ENCODE data around the gene HNRNPC.

Gene HNRNPC

DNA sequence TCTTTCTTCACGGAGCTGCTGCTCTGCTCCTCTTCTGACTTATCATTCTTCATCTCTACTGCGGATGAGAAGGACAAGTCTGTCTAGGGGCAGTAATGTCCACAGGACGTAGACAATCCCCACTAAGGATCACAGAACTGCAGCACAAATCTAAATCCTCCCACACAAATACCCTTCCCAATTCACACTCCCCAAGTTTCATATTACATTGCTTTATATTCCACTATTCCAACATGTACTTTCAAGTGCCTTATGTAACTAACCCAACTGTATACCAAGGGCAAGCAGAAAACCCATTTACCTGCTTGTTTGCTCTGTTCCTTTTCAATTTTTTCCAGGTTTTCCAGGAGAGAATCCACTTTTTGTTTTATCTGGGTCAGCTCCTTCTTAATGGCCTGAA is 57.7 kb downstream of the HNRNPC start:
- TF ChIP-seq CTBP1 (IDR thresholded peaks at IDR 0.05; ENCODE audit: borderline replicate concordance) (no peak), FOXM1 (IDR thresholded peaks at IDR 0.05; ENCODE audit: borderline replicate concordance) (no peak), BHLHE40 (IDR thresholded peaks at IDR 0.05; ENCODE audit: borderline replicate concordance) (no peak), SP1 (IDR thresholded peaks at IDR 0.05) (no peak), ELF4 (IDR thresholded peaks at IDR 0.05) (no peak), HDGF (IDR thresholded peaks at IDR 0.05; ENCODE audit: borderline replicate concordance) (no peak), ZNF384 (IDR thresholded peaks at IDR 0.05) (no peak), SUZ12 (IDR thresholded peaks at IDR 0.05) (no peak), L3MBTL2 (conservative IDR thresholded peaks at IDR 0.05) (no peak), FOXA1 (IDR thresholded peaks at IDR 0.05) (no peak), FOXK2 (IDR thresholded peaks at IDR 0.05) (no peak), ARNT (IDR thresholded peaks at IDR 0.05) (no peak), TARDBP (IDR thresholded peaks at IDR 0.05) (no peak)
- TF ChIP-seq, protein P1, sequence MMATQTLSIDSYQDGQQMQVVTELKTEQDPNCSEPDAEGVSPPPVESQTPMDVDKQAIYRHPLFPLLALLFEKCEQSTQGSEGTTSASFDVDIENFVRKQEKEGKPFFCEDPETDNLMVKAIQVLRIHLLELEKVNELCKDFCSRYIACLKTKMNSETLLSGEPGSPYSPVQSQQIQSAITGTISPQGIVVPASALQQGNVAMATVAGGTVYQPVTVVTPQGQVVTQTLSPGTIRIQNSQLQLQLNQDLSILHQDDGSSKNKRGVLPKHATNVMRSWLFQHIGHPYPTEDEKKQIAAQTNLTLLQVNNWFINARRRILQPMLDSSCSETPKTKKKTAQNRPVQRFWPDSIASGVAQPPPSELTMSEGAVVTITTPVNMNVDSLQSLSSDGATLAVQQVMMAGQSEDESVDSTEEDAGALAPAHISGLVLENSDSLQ (IDR thresholded peaks at IDR 0.05) = no peak
- POLR2A ChIA-PET = no interaction called here
- no peak for DNase-seq (ENCODE audit: extremely low spot score)
- CTCF ChIA-PET = no interaction called here

DNA sequence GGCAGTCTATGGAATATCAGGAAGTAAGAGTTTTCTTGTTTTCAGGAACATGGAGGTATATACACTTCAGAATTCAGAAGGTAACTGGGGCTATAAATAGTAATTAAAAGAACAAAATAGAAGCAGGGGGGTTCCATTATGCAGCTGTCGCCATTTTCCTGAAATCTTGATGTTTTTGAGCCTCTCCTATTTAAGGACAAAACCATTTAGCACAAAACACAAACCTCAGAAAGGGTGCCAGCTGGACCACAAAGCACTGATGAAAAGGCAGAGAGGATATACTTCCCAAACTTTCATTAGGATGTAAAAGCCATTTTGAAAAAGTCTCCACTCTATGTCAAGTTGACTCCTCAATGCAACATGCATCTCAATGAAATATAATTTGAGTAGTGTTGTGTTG is 59.2 kb downstream of the HNRNPC start:
- TF ChIP-seq, protein P1 (IDR thresholded peaks at IDR 0.05) = no peak
- TF ChIP-seq SP1 (IDR thresholded peaks at IDR 0.05) = no peak
- CTCF ChIA-PET = no interaction called here
- POLR2A ChIA-PET = interaction anchor here (0.7 kb wide), 1 partner anchor 17 kb away, joined by 3 read pairs; no protein-coding TSS in a partner anchor
- no peak for DNase-seq (ENCODE audit: extremely low spot score)

DNA sequence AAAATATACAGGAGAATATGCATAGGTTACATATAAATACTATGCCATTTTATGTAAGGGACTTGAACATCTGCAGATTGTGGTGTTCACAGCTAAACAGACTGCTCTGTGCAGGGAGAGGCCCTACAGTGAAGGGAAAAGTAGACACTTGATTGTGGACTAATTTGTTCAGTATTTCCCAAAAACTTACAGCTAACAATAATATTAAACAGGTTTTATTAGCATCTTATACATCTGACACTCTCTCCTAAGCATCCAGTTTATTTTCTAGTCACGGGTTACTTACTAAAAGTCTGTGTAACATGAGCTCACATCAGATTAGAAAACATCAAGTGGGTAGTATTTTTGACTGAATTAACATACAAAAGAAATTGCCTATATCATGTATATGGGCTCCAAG is 60.1 kb downstream of the HNRNPC start:
- DNase-seq (ENCODE audit: extremely low spot score) = no peak
- ChIA-PET POLR2A (no interaction called here), CTCF (interaction anchor here (0.7 kb wide), 1 partner anchor 9 kb away, joined by 6 read pairs; no protein-coding TSS in a partner anchor)
- TF ChIP-seq FOXM1 (IDR thresholded peaks at IDR 0.05; ENCODE audit: borderline replicate concordance) = no peak
- TF ChIP-seq LEF1 (IDR thresholded peaks at IDR 0.05; ENCODE audit: borderline replicate concordance) = no peak
- no peak for TF ChIP-seq ZNF384 (IDR thresholded peaks at IDR 0.05)
- no peak for TF ChIP-seq ARNT (IDR thresholded peaks at IDR 0.05)
- no peak for TF ChIP-seq BHLHE40 (IDR thresholded peaks at IDR 0.05; ENCODE audit: borderline replicate concordance)
- TF ChIP-seq, protein P1 (IDR thresholded peaks at IDR 0.05) = no peak
- TF ChIP-seq L3MBTL2 (conservative IDR thresholded peaks at IDR 0.05) = no peak
- TF ChIP-seq TARDBP (IDR thresholded peaks at IDR 0.05) = no peak
- TF ChIP-seq ELF4 (IDR thresholded peaks at IDR 0.05) = no peak
- no peak for TF ChIP-seq FOXK2 (IDR thresholded peaks at IDR 0.05)
- TF ChIP-seq SP1 (IDR thresholded peaks at IDR 0.05) = no peak
- no peak for TF ChIP-seq HDGF (IDR thresholded peaks at IDR 0.05; ENCODE audit: borderline replicate concordance)
- TF ChIP-seq NFRKB (IDR thresholded peaks at IDR 0.05) = no peak
- no peak for TF ChIP-seq FOXA1 (IDR thresholded peaks at IDR 0.05)
- TF ChIP-seq SUZ12 (IDR thresholded peaks at IDR 0.05) = no peak
- TF ChIP-seq CTBP1 (IDR thresholded peaks at IDR 0.05; ENCODE audit: borderline replicate concordance) = no peak

GRCh38 chr14:21208554-21208953 is 60.7 kb downstream of the HNRNPC start:
- DNase-seq (ENCODE audit: extremely low spot score) = no peak
- no peak for TF ChIP-seq FOXM1 (IDR thresholded peaks at IDR 0.05; ENCODE audit: borderline replicate concordance)
- TF ChIP-seq TARDBP (IDR thresholded peaks at IDR 0.05) = no peak
- TF ChIP-seq HDGF (IDR thresholded peaks at IDR 0.05; ENCODE audit: borderline replicate concordance) = no peak
- TF ChIP-seq ELF4 (IDR thresholded peaks at IDR 0.05) = no peak
- no peak for TF ChIP-seq NFRKB (IDR thresholded peaks at IDR 0.05)
- no peak for TF ChIP-seq L3MBTL2 (conservative IDR thresholded peaks at IDR 0.05)
- TF ChIP-seq FOXA1 (IDR thresholded peaks at IDR 0.05) = no peak
- TF ChIP-seq FOXK2 (IDR thresholded peaks at IDR 0.05) = no peak
- TF ChIP-seq LEF1 (IDR thresholded peaks at IDR 0.05; ENCODE audit: borderline replicate concordance) = no peak
- TF ChIP-seq ZNF384 (IDR thresholded peaks at IDR 0.05) = no peak
- TF ChIP-seq SP1 (IDR thresholded peaks at IDR 0.05) = no peak
- TF ChIP-seq ARNT (IDR thresholded peaks at IDR 0.05) = no peak
- TF ChIP-seq BHLHE40 (IDR thresholded peaks at IDR 0.05; ENCODE audit: borderline replicate concordance) = no peak
- TF ChIP-seq CTBP1 (IDR thresholded peaks at IDR 0.05; ENCODE audit: borderline replicate concordance) = no peak
- TF ChIP-seq SUZ12 (IDR thresholded peaks at IDR 0.05) = no peak
- POLR2A ChIA-PET = no interaction called here
- CTCF ChIA-PET = interaction anchor here (0.7 kb wide), 1 partner anchor 9 kb away, joined by 6 read pairs; no protein-coding TSS in a partner anchor

DNA sequence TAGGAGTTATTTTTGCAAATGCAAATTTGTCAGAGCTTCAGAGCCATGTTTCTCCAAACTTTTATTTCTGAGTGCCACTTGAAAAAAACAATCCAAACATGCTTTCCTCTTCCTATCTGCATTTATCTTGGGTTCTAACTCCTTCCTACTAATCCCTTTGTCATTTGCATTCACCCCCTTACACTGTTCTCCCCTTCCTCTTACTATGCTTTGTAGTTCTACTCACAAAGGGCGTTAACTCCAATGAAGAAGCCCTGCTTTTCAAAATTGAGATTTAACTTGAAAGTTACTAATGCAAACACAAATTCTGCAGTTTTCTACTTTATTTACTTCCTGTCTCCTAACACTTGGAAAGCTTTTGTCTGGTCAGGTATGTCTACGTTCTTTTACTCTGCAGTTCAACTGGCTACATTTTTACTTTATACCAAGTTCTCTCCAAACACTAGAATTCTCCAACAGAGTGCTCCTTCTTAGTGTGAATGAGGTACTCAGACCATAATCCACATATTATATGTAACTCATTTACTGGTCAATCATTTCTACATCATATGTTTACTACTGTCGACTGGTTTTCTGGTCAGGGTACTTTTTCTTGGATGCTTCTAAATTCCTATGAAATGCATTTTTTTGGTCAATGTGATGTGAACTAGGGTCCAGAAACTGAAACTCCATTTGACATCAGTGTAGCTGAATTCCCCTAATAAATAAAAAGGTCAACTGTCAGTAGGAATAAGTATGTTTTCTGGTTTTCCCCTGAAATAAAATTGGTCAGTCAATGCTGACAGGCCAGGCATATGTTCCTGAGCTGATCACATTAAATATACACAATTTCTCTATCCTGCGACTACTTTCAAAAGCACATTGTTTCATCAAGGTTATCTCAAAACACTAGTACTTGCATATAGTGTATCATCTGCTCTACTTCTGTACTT is 62.2 kb downstream of the HNRNPC start:
- CTCF ChIA-PET = no interaction called here
- POLR2A ChIA-PET = no interaction called here
- TF ChIP-seq, protein P1 (IDR thresholded peaks at IDR 0.05) = no peak
- no peak for TF ChIP-seq FOXK2 (IDR thresholded peaks at IDR 0.05)
- TF ChIP-seq SUZ12 (IDR thresholded peaks at IDR 0.05) = no peak
- TF ChIP-seq HDGF (IDR thresholded peaks at IDR 0.05; ENCODE audit: borderline replicate concordance) = no peak
- no peak for TF ChIP-seq TARDBP (IDR thresholded peaks at IDR 0.05)
- DNase-seq (ENCODE audit: extremely low spot score) = no peak
